ENCODE results near the gene TBCA. TPM values are rescaled to one million over a fixed set of nuclear protein-coding genes. Genes with fewer than 3 reads are reported as not detected.
"Not testable (repeated sequence)": the region's sequence is repeated elsewhere in the genome, so short reads cannot be mapped to it uniquely, and the experiment has no call there.

Gene TBCA
- total RNA-seq, 4 donors from 2014 or later: 93.7 to 130 (median 100) TPM

DNA sequence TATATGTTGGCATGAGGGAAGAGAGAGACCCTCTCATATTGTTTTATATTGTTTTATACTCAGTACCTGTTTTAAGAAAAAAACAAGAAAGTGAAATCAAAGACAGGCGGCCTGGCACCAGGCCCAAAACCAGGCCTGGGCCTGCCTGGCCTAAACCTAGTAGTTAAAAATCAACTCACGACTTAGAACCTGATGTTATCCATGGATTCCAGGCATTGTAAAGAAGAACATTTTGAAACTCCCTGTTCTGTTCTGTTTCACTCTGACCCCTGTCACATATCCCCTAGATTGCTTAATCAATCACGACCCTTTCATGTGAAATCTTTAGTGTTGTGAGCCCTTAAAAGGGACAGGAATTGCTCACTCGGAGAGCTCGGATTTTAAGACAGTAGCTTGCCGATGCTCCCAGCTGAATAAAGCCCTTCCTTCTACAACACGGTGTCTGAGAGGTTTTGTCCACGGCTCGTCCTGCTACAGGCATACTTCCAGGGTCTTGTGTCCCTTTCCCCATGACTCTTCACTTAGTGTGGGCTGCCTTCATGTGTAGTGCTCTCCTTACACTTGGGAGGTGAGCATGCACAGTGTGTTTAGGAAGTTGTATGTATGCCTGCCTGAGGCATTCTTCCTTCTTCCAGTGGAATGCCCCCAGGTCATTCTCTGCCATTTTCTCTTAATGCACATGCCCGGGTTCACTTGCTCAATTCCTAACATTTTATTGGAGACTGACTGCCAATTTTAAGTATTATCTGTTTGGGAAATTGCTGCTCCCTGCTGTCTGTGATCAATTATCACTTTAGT is 17.8 kb downstream of the TBCA start:
- no peak overlapping the region for H3K4me3 ChIP-seq (ENCODE audit: low read depth, poor library complexity, severe bottlenecking)
- 66 to 68% methylated on average over 10 of the region's 10 CpGs for WGBS, 2 donors
- intact Hi-C loops (cut with DNase I; ENCODE audit: low total_unique reads): no loop called here
- TF ChIP-seq, protein P1, sequence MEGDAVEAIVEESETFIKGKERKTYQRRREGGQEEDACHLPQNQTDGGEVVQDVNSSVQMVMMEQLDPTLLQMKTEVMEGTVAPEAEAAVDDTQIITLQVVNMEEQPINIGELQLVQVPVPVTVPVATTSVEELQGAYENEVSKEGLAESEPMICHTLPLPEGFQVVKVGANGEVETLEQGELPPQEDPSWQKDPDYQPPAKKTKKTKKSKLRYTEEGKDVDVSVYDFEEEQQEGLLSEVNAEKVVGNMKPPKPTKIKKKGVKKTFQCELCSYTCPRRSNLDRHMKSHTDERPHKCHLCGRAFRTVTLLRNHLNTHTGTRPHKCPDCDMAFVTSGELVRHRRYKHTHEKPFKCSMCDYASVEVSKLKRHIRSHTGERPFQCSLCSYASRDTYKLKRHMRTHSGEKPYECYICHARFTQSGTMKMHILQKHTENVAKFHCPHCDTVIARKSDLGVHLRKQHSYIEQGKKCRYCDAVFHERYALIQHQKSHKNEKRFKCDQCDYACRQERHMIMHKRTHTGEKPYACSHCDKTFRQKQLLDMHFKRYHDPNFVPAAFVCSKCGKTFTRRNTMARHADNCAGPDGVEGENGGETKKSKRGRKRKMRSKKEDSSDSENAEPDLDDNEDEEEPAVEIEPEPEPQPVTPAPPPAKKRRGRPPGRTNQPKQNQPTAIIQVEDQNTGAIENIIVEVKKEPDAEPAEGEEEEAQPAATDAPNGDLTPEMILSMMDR (IDR thresholded peaks at IDR 0.05): no peak
- no peak for TF ChIP-seq POLR2A (IDR thresholded peaks at IDR 0.05)
- DNase-seq (ENCODE audit: low spot score in 2 of 2): no peak

DNA sequence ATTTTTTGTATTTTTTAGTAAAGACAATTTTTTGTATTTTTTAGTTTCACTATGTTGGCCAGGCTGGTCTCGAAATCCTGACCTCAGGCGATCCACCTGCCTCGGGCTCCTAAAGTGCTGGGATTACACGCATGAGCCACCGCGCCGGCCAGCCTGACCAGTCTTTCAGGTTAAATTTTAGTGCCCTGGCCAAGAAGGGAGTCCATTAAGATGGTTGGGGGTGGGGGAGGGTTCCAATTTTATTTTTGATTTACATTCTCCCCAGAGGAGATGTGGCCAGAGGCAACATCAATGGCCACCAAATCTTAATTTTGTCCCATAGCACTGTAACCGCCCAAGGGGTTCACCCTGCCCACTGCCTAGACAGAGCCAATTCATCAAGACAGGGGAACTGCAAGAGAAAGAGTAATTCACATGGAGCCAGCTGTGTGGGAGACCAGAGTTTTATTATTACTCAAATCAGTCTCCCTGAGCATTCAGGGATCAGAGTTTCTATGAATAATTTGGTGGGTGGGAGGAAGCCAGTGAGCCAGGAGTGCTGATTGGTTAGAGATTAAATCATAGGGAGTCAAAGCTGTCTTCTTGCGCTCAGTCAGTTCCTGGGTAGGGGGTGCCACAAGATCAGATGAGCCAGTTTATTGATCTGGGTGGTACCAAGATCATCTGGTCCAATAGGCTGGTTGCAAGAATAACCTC is 24.7 kb downstream of the TBCA start:
- TF ChIP-seq POLR2A (IDR thresholded peaks at IDR 0.05): no peak
- TF ChIP-seq, protein P1 (IDR thresholded peaks at IDR 0.05): no peak
- no peak overlapping the region for H3K4me3 ChIP-seq (ENCODE audit: low read depth, poor library complexity, severe bottlenecking)
- intact Hi-C loops (cut with DNase I; ENCODE audit: low total_unique reads): no loop called here
- no peak for DNase-seq (ENCODE audit: low spot score in 2 of 2)
- WGBS, 2 donors: 81 to 87% methylated on average over 9 of the region's 9 CpGs

DNA sequence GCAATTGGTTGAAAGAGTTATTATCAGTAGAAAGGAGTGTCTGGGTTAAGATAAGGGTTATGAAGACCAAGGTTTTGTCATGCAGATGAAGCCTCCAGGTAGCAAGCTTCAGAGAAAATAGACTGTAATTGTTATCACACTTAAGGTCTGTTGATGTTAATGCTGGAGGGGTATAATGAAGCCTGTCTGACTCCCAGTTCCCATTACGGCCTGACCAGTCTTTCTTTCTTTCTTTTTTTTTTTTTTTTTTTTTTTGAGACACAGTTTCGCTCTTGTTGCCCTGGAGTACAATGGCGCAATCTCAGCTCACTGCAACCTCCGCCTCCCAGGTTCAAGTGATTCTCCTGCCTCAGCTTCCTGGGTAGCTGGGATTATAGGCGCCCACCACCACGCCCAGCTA is 25.2 kb downstream of the TBCA start:
- DNase-seq (ENCODE audit: low spot score in 2 of 2); intact Hi-C loops (cut with DNase I; ENCODE audit: low total_unique reads); H3K4me3 ChIP-seq (ENCODE audit: low read depth, poor library complexity, severe bottlenecking): not testable (repeated sequence)
- WGBS, 2 donors: 89 to 96% methylated on average over 6 of the region's 6 CpGs

DNA sequence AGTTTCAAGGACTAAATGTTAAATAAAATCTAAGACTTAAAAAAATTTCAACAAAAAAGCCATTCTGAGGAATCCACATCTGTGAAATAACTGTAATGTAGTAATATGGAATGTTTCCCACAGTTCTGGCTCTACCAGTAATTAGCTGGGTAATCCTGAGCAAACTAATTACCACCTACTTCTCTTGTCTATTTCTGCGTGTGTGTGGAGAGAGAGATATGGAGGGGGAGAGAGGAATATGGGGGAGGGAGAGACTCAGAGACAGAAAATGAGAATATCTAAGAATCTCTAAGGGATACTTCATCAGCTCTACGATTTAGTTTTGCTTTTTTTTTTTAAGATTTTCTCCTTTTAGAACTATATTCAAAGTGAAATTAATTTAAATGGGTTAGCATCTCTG is 28.0 kb downstream of the TBCA start:
- no peak overlapping the region for H3K4me3 ChIP-seq (ENCODE audit: low read depth, poor library complexity, severe bottlenecking)
- DNase-seq (ENCODE audit: low spot score in 2 of 2): no peak
- WGBS, 2 donors: 49 to 57% methylated on average over 2 of the region's 2 CpGs
- no peak for TF ChIP-seq POLR2A (IDR thresholded peaks at IDR 0.05)
- TF ChIP-seq, protein P1 (IDR thresholded peaks at IDR 0.05): no peak
- intact Hi-C loops (cut with DNase I; ENCODE audit: low total_unique reads): no loop called here

DNA sequence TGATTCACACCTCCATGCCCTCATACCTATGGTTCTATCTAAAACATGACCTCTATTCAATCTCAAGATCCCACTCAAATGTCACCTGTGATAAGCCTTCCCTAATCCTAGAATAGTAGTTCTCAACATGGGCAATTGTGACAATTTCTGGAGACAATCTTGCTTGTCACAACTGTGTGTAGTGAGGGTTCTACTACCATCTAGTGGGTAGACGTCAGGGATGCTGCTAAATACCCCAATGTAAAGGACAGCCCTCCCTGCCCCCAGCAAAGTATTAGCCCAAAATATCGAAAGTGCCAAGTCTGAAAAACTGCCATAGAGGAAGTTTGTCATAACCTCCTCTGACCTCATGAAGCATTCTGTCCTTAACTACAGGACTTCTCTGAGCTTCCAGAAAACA is 32.0 kb downstream of the TBCA start:
- WGBS, 2 donors: 66 to 92% methylated on average over 2 of the region's 2 CpGs
- TF ChIP-seq POLR2A (IDR thresholded peaks at IDR 0.05): no peak
- TF ChIP-seq, protein P1 (IDR thresholded peaks at IDR 0.05): no peak
- intact Hi-C loops (cut with DNase I; ENCODE audit: low total_unique reads): no loop called here
- no peak overlapping the region for H3K4me3 ChIP-seq (ENCODE audit: low read depth, poor library complexity, severe bottlenecking)
- DNase-seq (ENCODE audit: low spot score in 2 of 2): no peak

DNA sequence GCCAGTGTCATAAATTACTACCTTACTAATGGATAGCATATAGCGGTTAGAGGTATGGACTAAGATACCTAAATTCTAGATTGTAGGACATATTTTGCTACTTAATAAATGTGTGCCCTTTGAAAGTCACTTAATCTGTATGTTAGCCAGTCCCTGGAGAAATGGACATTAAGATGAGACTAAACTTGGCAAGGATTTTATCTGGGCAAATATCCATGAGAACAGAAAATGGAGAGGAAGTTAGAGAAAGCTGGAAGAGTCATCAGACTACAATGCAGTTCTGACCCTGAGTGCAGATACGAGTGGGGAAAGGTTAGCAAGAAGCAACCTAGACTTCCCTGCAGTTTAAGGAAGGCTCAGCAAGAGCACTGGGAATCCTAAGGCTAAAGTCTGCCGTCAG is 33.0 kb downstream of the TBCA start:
- no peak overlapping the region for H3K4me3 ChIP-seq (ENCODE audit: low read depth, poor library complexity, severe bottlenecking)
- 92 to 94% methylated on average over 3 of the region's 3 CpGs for WGBS, 2 donors
- intact Hi-C loops (cut with DNase I; ENCODE audit: low total_unique reads): no loop called here
- no peak for DNase-seq (ENCODE audit: low spot score in 2 of 2)
- TF ChIP-seq POLR2A (IDR thresholded peaks at IDR 0.05): no peak
- TF ChIP-seq, protein P1 (IDR thresholded peaks at IDR 0.05): no peak
